GM18858 (cell line): ENCODE data around the gene SIPA1L2.
A peak's percentile ranks its signal among the peaks of the same experiment; 100 is the strongest.
"Not testable (repeated sequence)": the region's sequence is repeated elsewhere in the genome, so short reads cannot be mapped to it uniquely, and the experiment has no call there.

Experiments
- ATAC-seq: cut with Tn5 transposase; IDR thresholded peaks from one replicate; pipeline ENCODE4 v1.9.1; 2021; ENCODE audit not compliant: unreplicated experiment

SIPA1L2 gene

DNA sequence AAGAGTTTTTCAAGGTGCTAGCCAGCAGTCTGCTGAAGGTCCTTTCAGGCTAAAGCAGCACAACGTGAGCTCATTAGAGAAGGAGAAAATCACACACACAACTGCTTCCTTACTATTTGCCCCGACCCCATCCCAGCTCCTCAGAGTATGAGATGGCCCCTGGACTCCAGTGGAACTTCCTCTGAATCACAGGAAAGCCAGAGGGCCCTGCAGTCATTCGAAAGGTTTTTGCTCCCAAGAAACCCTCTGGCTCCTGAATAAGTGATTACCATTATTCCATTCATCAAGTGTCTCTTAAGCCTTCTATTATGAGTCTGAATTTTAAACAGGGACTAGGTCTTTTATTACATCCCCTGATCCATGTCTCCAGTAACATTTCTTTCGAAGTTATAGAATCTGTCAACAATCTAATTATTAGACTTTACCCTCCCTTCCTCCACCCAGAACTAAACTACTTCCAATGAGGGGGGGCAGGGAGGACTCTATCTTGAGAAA is 14.6 kb downstream of the SIPA1L2 start:
- no peak for ATAC-seq

DNA sequence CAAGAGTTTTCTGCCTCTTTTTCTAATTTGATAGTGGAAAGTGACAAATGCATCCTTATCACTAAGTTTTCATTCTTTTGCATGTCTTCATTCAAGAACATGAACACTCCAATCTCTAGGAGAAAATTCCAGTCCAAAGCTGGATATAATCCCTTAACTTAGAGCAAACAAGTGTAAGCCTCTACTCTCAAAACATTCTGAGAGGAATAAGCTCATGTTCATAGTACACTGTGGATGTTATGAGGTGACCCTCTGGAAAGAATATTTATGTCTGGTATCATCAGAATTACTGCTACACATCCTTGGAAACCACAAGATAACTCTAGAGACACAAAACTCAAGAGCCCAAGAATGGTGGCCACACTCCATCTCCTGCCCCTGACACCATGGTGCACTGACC is 15.1 kb downstream of the SIPA1L2 start:
- ATAC-seq = no peak

DNA sequence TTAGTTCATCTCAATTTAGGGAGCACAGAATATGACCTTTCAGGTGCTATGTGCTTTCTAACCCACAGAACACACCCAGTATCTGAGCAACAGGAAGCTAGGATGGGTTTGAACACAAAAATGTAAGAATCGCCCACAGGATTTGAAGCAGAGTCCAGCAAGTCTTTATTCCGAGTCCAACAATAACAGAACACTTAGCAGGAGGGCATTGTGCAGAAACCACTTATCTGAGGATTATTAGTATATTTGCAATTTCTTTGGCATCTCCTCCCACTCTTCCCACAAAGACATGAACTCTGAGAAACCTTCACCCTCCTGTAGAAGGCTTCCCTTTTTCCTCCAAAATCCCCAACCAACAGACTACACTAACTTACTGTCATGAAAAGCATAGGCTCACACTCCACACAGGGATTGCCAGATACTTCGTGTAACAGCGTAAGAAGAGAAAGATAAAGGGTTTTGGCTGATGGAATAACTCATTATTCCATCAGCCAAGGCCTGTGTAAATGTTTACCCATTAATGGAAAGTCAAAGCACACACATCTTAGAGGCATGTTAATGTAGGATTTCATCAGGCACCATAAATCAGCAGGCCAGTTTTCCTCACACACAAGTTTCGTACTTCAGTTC is 16.1 kb downstream of the SIPA1L2 start:
- ATAC-seq = no peak

DNA sequence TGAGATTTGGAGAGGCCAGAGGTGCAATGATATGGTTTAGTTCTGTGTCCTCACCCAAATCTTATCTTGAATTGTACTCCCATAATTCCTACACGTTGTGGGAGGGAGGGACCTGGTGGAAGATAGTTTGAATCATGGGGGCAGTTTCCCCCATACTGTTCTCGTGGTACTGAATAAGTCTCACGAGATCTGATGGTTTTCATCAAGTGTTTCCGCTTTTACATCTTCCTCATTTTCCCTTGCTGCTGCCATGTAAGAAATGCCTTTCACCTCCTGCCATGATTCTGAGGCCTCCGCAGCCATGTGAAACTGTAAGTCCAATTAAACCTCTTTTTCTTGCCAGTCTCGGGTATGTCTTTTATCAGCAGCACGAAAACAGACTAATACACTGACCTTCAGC is 17.1 kb downstream of the SIPA1L2 start:
- ATAC-seq = not testable (repeated sequence)

DNA sequence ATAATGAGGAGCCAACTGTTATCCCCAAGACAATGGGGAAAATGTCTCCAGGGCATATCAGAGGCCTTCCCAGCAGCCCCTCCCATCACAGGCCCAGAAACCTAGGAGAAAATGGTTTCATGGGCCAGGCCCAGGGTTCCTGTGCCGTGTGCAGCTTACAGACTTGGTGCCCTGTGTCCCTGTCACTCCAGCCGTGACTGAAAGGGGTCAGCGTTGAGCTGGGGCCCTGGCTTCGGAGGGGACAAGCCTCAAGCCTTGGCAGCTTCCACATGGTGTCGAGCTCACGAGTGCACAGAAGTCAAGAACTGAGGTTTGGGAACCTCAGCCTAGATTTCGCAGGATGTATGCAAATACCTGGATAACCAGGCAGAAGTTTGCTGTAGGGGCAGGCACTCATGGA is 18.1 kb downstream of the SIPA1L2 start:
- ATAC-seq = no peak

DNA sequence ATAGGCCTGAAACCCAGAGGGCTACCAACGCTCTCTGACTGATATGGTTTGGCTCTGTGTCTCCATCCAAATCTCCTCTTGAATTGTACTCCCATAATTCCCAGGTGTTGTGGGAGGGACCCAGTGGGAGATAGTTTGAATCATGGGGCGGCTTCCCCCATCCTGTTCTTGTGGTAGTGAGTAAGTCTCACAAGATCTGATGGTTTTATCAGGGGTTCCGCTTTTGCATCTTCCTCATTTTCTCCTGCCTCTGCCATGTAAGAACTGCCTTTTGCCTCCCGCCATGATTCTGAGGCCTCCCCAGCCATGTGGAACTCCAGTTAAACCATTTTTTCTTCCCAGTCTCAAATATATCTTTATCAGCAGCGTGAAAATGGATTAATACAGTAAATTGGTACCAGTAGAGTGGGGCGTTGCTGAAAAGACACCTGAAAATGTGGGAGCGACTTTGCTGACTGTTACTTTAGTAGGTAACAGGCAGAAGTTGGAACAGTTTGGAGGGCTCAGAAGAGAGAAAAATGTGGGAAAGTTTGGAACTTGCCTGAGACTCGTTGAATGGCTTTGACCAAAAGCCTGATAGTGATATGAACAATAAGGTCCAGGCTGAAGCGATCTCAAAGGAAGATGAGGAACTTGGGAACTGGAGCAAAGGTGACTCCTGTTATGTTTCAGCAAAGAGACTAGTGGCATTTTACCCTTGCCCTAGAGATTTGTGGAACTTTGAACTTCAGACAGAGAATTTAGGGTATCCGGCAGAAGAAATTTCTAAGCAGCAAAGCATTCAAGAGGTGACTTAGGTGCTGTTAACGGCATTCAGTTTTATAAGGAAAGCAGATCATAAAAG is 18.8 kb downstream of the SIPA1L2 start:
- ATAC-seq = not testable (repeated sequence)

DNA sequence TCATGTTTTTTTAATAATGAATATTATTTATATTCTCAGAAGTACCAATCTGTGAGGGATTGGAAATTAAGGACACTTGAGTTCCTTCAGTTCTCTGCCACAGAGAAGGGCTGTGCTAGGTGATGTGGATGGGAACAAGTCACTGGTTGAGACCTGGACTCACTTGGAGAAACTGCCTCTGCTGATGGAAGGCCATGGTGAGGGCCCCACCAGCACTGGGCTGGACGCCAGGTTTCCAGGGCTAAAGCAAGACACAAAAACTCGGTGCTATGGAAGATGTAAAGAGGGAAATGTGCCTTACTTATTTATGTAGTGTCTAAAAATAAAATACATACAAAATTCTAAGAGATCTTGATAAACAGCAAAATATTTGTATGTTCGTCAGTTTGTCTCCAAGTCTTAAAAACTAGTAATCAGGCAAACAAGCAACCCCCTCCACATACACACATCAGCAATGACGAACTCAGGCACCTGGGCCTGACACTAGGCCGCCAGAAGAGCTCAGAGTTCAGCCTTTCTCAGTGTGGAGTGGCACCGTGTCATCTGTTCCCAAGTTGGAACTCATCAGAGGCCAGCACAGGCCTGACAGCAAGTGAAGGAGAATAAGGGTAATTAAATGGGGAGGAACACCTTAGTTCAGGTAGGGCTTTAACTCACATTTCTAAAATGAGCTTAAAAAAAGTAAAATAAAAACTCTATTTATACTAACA is 19.6 kb downstream of the SIPA1L2 start:
- ATAC-seq = no peak

DNA sequence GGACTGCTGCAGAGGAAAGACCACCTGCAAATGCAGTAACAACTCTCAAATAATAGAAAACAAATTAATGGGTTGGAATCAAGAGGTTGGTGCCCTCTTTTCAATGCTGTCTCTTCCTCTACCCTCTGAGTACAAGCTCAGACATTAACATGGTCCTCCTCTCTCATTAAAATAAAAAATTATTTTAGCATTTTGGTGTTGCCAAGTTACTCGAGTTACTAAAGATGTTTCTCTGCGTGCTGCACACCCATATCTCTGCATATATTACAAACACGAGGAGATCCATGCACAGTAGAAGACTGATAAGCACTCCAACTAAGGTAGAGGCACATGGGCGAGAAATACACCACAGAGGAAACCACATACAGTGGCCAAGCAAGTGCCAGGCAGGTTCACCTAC is 21.5 kb downstream of the SIPA1L2 start:
- no peak for ATAC-seq

DNA sequence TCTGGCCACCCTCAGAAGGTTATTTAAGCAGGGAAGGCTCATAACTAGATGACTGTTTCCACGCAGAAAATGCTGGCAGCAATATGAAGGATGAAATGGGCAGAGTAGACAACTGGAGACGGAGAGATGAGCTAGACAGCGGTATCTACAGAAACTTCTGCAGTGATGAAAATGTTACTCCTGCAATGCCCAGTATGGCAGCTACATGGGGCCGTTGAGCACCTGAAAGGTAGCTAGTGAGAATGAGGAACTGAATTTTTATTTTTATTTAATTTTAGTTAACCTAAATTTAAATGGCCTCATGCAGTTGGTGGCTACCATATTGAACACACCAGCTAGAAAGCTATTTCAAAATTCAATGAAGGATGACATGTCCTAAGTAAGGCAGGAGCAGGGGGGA is 27.3 kb downstream of the SIPA1L2 start:
- no peak for ATAC-seq

DNA sequence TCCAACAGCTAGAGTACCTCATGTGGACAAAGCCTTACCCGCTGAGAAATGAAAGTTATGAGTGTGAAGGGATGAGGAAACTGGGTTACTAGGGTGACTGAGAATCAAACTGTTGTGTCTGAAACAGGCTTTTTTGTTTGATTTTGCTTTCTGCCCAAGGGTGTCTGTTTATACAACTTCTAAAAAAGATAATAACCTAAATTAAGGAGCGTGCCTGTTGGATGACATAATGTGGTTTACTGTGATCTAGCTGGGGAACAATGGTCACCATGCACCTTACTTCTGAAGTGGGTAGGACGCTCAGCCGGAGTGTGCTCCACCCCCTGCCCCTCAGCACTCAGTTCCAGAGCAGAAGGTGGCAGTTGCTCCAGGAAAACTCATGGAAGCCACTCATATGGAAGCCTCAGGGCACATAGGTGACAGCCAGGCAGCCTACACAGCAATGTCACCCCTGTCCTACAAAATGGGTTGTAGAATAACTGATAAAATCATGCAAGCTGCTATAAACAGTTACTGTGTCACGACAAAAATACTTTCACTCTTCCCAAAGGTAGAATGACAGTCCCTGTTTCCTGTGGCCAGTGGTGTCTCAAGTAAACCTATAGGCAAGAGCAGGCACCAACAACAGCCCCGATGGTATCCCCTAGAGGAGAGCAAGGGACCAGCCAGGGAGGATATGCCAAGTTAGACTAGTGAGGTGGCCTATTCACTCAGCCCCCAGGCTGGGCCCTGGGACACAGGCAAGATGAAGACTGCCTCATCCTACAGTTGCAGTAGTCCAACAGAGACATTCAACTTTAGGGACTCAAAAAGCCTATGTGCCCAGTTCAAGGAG is 29.3 kb downstream of the SIPA1L2 start:
- ATAC-seq = no peak

DNA sequence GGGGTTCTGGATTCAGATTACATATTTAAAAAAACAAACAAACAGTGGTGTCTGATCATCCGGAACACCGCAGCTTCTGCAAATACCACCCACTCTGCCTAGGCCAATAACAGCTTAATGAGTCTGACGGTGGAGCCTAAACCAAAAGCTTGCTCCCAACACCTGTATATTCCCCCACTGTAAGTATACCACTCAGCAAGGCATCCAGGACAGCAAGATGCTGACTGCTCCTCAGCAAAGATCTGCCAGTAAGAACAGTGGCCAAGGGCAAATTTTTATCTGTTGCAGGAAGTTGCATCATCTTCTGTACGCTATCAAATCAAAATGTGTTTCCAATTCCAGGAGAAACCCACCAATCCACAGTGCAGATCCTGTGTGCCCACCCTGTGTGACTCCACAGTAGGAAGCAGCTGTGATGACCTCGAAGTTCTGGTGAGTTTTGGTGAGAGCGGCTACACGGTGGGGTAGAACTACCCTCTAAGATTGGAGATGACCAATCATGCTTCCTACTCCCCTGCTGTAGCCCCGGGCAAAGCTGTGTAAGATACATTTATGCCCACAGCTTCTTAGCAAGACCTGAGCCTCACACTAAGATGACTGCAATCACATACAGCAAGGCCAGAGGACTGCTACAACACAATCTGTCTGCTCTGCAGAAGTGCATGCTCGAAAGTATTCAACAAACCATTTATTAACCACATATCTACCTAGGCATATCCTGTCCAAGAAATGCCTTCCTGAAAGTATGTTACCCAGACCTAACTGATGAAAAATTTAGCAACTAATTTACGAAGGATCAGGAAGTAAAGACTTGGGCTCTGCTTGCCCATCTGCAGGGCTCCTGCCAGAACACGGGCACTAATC is 30.5 kb downstream of the SIPA1L2 start:
- ATAC-seq = peak; percentile 52

DNA sequence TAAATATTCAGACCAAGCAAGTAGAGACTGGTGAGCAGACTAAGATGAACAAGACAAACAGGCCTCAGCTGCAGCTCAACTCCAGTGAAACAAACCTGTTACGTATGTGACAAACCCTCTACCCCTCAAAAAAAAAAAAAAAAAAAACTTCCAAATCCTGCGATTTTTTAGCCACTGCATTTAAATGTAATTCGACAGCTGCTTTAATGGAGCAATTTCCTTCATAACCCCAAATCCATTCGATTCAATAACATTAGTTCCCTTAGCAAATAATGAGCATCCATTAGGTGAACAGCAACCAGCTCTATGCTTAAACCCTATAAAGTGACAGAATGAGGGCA is 31.1 kb downstream of the SIPA1L2 start:
- ATAC-seq = no peak

DNA sequence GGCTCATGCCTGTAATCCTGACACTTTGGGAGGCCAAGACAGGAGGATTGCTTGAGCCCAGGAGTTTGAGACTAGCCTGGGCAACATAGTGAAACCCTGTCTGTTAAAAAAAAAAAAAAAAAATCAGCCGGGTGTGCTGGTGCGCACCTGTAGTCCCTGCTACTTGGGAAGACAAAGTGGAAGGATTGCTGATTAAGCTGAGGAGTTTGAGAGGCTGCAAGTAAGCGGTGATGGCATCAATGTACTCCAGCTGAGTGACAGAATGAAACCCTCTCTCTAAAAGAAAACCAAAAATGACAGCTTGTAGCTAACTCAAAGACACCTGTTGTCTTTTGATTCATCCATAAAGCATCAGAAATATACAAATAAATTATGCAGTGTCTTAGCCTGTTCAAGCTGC is 31.8 kb downstream of the SIPA1L2 start:
- no peak for ATAC-seq

DNA sequence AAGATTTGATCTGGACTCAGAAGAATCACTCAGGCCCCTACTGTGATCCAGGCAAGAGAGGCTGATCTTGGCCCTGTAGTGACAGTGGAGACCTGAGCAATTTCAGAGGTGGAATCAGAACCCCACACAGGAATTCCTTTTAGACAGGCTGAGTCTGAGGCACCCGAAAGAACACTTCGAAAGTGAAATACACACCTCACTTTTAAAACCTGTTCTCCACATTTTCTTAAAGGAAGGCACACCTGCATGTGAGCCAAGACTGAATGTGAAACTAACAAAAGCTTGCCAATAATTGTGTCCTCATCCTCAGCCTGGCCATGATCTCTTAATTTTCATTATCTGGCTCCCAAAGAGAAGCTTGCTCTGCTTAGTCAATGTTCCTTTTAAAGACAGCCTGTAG is 32.2 kb downstream of the SIPA1L2 start:
- peak; percentile 38 for ATAC-seq

DNA sequence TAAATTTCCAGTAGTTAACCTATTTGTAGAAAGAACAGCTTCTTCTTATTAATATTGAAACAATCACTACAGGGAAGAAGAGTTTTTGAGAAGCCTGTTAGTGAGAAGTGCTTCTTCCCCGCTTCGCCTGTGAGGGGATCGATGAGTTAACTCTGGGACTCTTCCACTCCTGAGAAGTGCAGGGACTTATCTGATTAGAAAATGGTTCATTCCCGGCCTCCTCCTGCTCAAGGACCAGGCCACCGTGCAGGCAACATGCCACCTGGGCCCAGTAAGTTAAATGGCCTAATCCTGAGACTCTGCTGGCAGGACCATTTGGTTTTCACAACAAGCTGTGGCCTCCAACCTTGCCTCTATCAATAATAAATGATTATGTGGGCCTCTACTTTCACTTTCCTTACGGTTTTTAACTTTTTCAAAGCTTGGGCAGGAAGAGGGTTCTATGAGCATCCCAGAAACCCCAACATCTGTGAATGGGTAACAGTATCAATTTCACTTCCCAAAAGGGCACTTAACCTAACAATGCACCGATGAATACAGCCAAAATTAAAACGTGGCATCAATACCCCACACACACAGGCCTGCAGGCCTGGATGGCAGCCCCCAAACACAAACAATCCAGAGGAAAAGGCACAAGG is 33.1 kb downstream of the SIPA1L2 start:
- peak; percentile 38 for ATAC-seq

DNA sequence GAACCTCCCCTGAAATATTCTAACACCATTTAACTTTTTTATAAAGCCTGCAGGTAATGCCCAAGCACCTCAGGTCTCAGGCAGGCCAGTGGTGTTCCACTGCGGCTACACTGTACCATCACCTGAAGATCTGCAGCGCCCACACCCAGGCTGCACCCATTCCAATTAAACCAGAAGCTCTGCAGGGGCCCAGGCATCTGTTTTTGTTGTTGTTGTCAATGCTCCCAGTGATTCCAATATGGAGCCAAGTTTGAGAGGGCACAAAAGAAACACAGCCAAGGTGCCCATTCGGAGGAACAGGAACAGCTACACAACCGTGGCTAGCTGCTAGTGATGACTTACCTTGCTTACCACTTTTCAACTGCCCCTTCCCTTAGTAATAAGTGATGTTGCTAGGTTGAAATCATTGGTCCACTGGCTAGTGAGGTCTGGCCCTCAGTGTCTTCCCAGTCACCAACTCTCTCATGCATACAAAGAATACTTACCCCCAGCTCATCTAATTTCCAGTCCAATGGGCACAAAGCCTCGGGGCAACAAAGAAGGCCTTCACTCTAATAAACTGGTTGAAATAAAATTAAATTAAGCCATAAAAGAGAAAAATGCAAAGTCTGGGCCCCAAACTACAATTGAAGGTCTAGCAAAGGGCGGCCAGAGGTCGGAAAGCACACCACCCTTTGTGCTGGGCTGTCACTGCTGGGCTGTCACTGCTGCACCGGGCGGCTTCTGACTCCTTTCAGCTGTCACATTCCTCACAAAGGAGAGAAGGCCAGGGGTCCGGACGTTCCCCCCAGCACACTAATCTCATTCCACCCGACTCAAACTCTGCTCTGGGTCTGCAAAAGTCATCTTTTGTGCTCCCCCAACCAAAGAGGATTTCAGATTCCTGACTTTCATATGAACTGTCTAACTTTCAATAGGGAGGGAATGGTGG is 34.9 kb downstream of the SIPA1L2 start:
- ATAC-seq = no peak

DNA sequence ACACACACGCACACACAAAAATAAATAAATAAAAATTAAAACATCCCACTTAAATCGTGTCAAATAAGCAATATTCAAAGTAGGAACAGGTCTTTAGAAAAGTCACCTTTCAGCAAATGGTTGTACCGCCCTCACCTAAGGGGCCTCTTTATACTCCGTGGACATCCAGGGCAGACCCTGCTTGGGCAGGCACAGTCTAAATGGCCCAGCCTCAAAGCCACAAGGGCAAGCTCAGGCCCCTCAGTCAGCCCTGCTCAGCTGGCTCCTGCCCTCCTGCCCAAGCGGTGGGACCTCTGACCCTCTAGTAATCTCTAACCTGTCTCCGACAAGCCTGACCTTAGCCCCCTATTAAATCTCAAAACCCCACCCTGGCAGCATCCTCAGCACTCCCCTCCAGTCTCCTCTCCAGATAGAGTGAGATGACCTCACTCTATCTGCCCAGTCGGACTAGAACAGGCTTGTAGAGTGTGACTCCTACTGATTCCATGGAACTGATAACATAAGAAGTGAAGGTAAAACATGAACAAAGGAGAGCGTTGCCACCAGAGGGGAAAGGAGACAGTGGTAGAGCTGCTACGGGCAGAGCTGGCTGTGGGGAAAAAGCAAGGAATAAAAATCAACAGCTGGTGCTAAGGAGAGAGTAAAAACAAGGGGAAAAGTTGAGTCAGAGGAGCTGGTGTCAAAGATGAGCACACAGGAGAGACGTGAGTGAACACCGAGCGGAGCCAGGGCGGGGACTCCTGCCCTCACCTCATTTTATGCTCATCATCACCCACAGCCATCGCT is 36.0 kb downstream of the SIPA1L2 start:
- ATAC-seq = no peak

DNA sequence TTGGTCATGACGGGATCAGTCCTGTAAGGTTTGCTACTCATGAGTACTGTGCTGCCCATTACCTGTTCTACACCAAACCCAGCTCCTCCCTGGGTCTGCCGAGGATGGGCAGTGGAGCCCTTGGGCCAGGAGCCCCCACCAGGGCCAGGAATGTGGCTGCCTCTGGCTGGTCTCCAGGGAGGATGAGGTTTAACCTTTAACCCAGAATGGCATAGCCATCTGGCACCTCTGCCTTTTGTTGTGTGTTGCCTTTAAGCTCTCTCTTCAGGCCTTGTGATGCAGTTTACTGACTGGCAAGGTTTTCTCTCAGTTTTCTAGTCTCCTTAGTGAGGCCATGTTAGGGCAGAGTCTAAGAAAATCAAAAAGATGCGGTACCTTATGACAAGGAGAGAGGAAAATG is 38.6 kb downstream of the SIPA1L2 start:
- ATAC-seq = no peak
